Stimulated activated memory B cell treated with anti-CD40 and anti-IgM and Interleukin-4, amounts not matched to agents 10 μg/mL and 1 μg/mL and 100 μg/mL, for 72 hours (primary cell): Measurements from ENCODE around the gene SLC25A29.
"Not testable (repeated sequence)": the region's sequence is repeated elsewhere in the genome, so short reads cannot be mapped to it uniquely, and the experiment has no call there.

ENCODE experiments used
- ATAC-seq: fragments of 150-1000 bp; cut with Tn5 transposase; 2 replicates; pipeline ENCODE4 v1.10.0; 2021
- H3K27ac Mint-ChIP-seq: one replicate; pipeline ENCODE4 v1.8.0; 2022; ENCODE audit warnings: mild to moderate bottlenecking, mixed read lengths
- H3K27me3 Mint-ChIP-seq: one replicate; pipeline ENCODE4 v1.8.0; 2022; ENCODE audit warnings: mixed read lengths
- H3K36me3 Mint-ChIP-seq: one replicate; pipeline ENCODE4 v1.8.0; 2022; ENCODE audit warnings: mixed read lengths
- H3K4me1 Mint-ChIP-seq: one replicate; pipeline ENCODE4 v1.8.0; 2022; ENCODE audit warnings: mixed read lengths
- H3K4me3 Mint-ChIP-seq: one replicate; pipeline ENCODE4 v1.8.0; 2022; ENCODE audit warnings: mild to moderate bottlenecking, moderate library complexity, mixed read lengths
- H3K9me3 Mint-ChIP-seq: one replicate; pipeline ENCODE4 v1.8.0; 2022; ENCODE audit warnings: mixed read lengths

Gene SLC25A29

DNA sequence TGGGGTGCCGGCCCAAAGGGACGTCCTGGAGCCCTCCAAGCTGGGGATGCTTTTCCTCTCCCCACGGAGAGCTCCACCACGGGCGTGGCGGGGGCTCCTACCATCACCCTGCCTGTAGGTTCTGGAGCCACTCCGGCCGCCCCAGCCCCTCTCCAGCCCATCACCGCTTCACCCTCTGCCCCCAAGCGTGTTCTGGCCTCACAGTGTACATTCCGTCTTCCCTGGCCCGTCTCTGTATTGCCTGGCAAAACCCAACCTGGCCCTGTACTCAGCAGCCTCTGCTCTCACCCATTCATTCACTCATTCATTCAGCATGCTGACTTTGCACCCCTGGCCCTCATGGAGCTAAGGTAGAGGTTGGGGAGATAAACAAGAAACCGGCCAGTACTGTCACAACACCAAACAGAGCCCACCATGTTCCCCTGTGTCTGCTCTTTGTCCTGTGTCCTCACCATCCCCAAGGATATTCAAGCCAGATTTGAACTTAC is 20.3 kb downstream of the SLC25A29 start:
- Mint-ChIP-seq H3K4me3 (peak overlapping the region; percentile 82), H3K4me1 (peaks cover 31% of the 10 kb centered on the region), H3K36me3 (no peaks in the 10 kb centered on the region), H3K27me3 (no peaks in the 10 kb centered on the region), H3K27ac (peak overlapping the region; percentile 77), H3K9me3 (no peaks in the 10 kb centered on the region)
- ATAC-seq, result no peak

DNA sequence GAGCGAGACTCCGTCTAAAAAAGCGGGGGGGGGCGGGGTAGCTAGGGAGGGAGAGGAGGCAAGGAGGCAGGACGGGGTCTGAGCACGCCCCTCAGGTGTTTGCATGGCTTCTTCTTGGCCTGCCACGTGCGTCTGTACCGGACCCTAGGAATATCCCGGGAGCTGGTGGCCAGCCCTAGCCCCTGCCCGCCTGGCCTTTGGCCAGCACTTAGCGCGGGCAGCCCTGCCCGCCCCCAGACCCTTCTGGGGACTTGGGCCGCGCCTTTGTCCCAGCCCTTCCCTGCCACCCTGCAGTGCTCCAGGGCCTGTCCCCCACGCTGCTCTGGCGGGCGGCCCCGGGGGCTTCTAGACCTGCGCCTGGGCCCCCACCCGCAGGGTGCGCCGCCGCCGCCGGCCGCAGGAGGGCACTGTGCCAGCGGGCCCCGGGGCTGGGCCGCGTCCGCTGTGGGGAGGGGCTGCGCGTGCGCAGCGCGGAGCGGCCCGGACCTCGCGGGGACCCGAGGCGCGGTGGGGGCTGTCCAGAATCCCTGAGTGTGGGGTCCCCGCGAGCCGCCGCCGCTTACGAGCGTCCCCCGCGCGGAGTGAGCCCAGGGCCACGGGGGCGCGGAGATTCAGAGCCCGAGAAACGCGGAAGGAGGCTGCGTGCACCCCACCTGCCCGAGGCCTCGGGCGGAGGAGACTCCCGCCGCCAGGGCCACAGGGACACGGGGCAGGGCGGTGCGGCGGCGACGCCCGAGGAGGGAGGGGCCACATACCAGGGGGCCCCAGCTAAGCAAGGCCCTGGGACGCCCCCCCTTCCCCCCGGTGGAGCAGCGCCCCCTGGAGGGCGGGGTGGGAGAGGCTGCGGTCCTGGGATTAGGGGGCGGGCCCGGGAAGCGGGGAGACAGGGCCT is 21.0 kb downstream of the SLC25A29 start:
- Mint-ChIP-seq H3K27me3 (no peaks in the 10 kb centered on the region), H3K9me3 (no peaks in the 10 kb centered on the region), H3K27ac (peak overlapping the region; percentile 77), H3K4me1 (peaks cover 25% of the 10 kb centered on the region), H3K36me3 (no peaks in the 10 kb centered on the region), H3K4me3 (peak overlapping the region; percentile 82)
- ATAC-seq, result peak; percentile 93

DNA sequence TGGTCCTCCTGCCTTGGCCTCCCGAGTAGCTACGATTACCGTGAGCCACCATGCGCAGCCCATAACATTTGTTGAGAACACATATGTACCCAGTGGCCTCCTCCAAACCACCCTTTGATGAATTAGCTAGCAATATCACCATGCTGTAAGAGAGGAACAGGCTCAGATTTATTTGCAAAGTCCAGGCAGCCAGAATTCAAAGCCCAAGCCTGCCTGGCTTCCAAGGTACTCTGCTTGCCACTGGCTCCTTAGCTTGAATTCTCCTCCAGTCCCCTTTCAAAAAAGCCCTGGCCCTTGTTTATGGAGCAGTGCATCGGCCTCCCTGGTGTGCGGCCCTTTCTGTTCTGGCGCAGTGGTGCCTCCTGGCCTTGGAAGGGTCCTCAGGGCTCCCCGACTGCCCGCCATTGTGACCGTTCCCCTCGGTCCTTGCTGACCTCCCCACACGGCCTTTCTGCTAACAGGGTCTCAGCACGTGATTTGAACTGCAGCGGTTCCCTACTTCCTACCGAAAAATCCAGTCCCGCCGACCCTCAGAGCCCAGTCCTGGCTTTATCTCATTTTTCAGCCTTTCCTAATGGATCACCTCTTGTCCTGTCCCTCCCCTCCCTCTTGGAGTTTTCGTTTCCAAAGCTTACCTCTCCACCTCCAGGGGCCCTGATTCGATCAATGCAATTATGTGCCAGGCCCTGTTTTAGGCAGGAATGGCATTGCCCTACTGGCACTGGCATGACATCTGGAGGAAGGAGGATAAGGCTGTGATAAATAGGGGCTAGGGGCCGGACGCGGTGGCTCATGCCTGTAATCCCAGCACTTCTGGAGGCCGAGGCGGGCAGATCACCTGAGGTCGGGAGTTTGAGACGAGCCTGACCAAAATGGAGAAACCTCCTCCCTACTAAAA is 22.0 kb downstream of the SLC25A29 start:
- no peaks in the 10 kb centered on the region for H3K9me3 Mint-ChIP-seq
- no peak for ATAC-seq
- H3K27ac Mint-ChIP-seq, result peak overlapping the region; percentile 77
- H3K4me1 Mint-ChIP-seq, result peaks cover 21% of the 10 kb centered on the region
- peak overlapping the region; percentile 82 for H3K4me3 Mint-ChIP-seq
- H3K27me3 Mint-ChIP-seq, result no peaks in the 10 kb centered on the region
- H3K36me3 Mint-ChIP-seq, result peaks cover 6% of the 10 kb centered on the region

DNA sequence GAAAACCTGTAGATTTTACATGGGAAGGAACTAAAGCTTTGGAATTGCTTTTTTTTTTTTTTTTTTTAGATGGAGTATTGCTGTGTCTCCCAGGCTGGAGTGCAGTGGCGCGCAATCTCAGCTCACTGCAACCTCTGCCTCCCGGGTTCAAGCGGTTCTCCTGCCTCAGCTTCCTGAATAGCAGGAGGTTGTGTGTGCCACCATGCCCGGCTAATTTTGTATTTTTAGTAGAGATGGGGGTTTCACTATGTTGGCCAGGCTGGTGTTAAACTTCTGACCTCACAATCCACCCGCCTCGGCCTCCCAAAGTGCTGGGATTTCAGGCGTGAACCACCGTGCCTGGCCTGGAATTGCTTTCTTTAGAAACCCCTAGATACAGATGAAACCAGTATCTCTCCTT is 22.8 kb downstream of the SLC25A29 start:
- not testable (repeated sequence) for H3K27me3 Mint-ChIP-seq, H3K27ac Mint-ChIP-seq, H3K4me3 Mint-ChIP-seq, H3K36me3 Mint-ChIP-seq, ATAC-seq, H3K9me3 Mint-ChIP-seq
- peaks cover 28% of the 10 kb centered on the region for H3K4me1 Mint-ChIP-seq

DNA sequence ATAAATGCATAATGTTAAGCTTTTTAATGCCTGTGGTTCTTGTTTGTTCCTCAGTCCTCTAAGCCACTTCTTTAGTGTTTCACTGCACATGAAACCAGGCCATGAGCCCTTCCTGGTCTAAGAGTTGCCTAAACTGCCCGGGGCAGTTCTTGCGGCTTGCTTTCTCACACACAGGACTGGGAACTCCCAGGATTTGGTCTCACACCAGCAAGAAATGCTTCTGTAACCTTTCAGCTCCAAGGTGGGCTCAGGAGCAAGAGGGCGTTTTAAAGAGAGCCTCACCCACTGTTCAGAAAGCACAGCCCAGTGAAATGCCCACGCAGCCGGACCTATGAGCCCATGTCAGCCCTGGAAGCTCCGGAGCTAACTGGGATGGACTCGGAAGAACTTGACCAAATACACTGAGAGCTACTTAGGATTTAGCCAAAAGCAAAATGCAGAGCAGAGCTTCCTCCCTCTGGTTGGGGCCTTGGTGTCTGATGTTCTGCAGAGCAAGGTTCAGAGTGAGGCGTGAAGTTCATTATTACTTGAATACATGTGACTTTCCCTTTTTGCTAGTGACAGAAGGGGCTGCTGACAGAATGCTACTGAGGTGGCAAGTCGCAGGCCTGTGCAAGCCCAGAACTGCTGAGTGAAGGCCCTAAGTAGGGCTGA is 23.4 kb downstream of the SLC25A29 start:
- H3K4me3 Mint-ChIP-seq, result no peak overlapping the region
- peaks cover 31% of the 10 kb centered on the region for H3K4me1 Mint-ChIP-seq
- ATAC-seq, result no peak
- H3K36me3 Mint-ChIP-seq, result peaks cover 6% of the 10 kb centered on the region
- H3K27me3 Mint-ChIP-seq, result no peaks in the 10 kb centered on the region
- H3K9me3 Mint-ChIP-seq, result no peaks in the 10 kb centered on the region
- H3K27ac Mint-ChIP-seq, result no peak overlapping the region

DNA sequence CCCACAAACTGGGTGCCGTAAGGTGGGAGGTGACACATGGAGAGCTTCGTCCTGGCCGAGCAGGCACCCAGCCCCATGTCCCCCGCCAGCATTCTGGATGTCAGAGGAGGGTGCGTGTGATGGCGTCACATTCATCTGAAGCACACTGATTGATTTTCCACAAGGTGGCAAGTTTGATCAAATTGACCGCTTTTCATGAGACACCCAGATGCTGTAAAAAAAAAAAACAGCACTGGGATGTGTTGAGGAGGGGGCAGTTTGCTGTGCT is 24.2 kb downstream of the SLC25A29 start:
- no peaks in the 10 kb centered on the region for H3K9me3 Mint-ChIP-seq
- no peak overlapping the region for H3K4me3 Mint-ChIP-seq
- peaks cover 6% of the 10 kb centered on the region for H3K36me3 Mint-ChIP-seq
- H3K27ac Mint-ChIP-seq, result no peak overlapping the region
- H3K27me3 Mint-ChIP-seq, result no peaks in the 10 kb centered on the region
- no peak for ATAC-seq
- peaks cover 31% of the 10 kb centered on the region for H3K4me1 Mint-ChIP-seq

DNA sequence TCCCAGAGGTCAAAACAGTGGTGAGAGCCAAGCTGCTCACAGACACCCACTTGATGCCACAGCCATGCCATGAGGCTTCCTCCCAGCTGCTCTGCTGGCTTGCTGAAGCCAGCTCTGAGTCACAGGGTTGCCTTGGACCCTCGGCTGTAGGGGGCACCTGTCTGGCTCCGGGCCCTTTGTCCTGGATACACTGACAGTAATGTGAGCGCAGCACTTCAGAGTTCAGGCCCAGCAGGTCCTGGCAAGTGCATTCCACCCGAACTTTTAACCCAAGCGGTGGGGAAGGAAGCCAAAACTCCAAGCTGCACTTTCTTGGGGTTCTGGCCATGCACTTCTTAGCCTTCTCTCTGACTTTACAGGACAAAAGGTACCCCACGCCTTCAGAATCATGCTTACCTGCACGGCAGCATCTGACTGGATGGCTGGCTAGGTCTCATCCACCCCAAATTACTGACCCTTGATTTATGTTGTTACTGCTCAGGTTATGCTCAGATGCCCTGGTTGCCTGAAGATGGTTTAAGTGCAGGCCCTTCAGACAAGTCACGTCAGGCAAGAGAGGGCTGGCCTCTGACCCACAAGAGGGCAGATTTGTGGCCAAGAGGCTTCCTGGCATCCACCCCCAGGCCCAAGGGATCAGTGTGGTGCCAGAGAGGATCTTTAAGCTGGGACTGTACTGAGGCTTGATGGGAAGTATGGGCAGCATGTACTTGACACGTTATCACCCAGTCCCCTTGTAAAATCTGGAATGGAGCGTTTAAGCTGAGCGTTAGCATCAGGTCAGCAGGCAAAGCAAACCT is 24.8 kb downstream of the SLC25A29 start:
- H3K27ac Mint-ChIP-seq, result no peak overlapping the region
- peaks cover 31% of the 10 kb centered on the region for H3K4me1 Mint-ChIP-seq
- H3K36me3 Mint-ChIP-seq, result peaks cover 6% of the 10 kb centered on the region
- no peaks in the 10 kb centered on the region for H3K9me3 Mint-ChIP-seq
- no peak overlapping the region for H3K4me3 Mint-ChIP-seq
- no peak for ATAC-seq
- H3K27me3 Mint-ChIP-seq, result no peaks in the 10 kb centered on the region

DNA sequence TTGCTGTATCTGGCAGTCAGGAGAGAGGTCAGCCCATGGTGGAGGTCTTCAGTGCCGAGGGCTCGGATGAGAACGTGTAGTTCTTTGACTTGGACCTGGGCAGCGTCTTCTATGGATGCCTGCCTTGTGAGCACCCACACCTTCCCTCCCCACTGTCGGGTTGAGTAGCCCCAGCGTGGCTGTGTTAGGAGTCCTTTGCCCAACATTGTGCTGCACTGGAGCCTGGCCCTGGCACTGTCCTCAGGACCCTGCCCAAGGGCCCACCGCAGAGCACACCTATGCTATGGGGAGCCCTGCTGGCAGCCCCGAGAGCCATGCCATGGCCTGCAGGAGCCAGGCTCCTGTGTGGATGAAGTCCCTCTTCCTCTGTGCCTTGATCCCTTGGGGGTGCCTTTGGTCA is 26.7 kb downstream of the SLC25A29 start:
- Mint-ChIP-seq H3K9me3 (no peaks in the 10 kb centered on the region), H3K27ac (no peak overlapping the region), H3K27me3 (no peaks in the 10 kb centered on the region), H3K4me3 (no peak overlapping the region), H3K4me1 (peaks cover 35% of the 10 kb centered on the region), H3K36me3 (peaks cover 16% of the 10 kb centered on the region)
- no peak for ATAC-seq

DNA sequence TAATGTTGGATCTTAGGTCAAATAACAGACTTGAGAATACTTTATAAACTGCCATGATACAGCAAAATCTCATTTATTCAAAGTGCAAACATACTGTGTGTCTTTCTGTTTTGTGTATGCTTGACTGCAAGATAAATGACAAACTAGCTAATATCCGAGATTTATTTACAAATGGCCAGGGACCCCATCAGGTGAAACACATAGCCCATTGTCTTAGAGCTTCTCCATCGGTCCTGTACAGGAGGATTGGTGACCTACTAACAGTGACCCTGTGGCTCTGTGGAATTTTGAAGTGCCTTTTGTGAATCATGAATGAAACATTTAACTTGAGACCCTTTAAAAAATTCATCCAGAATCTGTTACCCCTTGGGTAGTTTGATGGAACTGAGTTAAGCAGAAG is 27.1 kb downstream of the SLC25A29 start:
- peaks cover 16% of the 10 kb centered on the region for H3K36me3 Mint-ChIP-seq
- H3K27me3 Mint-ChIP-seq, result no peaks in the 10 kb centered on the region
- H3K9me3 Mint-ChIP-seq, result no peaks in the 10 kb centered on the region
- H3K27ac Mint-ChIP-seq, result no peak overlapping the region
- H3K4me1 Mint-ChIP-seq, result peaks cover 35% of the 10 kb centered on the region
- no peak overlapping the region for H3K4me3 Mint-ChIP-seq
- no peak for ATAC-seq

DNA sequence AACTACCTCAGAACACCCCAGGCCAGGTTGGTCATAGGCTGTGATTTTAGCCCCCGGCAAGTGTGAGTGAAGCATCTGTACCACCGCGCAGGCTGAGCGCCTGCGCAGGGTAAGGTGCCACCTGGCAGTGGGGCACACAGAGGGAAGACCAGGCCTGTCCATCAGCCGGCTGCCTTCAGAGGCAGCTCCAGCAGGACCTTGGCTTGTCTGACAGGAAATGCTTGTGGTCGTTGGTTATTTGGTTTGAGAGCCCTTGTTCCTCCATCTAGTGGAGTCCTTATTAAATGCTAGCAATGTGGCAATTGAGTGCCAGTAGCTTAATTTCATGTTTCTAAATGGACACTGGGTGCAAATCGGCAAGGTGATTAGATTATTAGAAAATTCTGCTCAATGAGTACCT is 27.5 kb downstream of the SLC25A29 start:
- Mint-ChIP-seq H3K4me3 (no peak overlapping the region), H3K9me3 (no peaks in the 10 kb centered on the region), H3K27me3 (no peaks in the 10 kb centered on the region), H3K4me1 (peaks cover 38% of the 10 kb centered on the region), H3K27ac (no peak overlapping the region), H3K36me3 (peaks cover 16% of the 10 kb centered on the region)
- peak; percentile 45 for ATAC-seq

DNA sequence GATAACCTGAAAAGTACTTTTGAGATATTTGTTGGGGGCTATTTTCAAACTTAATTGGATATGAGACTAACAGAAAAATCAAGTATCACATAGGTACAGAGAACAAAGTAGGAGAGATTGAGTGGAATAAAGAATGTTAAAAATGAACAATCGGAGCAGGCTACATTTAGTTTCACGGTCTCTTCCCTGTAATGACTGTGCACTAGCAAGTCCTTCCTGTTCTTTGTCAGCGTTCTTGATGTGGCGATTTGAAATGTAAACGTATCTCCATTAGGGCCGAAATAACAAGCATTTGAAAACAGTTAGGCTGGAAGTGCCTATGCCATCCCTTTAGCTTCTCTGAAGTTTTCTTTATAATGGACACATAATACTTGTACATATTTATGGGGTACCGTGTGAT is 31.0 kb downstream of the SLC25A29 start:
- Mint-ChIP-seq H3K36me3 (peaks cover 16% of the 10 kb centered on the region), H3K9me3 (no peaks in the 10 kb centered on the region), H3K4me1 (peaks cover 38% of the 10 kb centered on the region), H3K27me3 (no peaks in the 10 kb centered on the region), H3K27ac (peak overlapping the region; percentile 66), H3K4me3 (no peak overlapping the region)
- ATAC-seq, result no peak

DNA sequence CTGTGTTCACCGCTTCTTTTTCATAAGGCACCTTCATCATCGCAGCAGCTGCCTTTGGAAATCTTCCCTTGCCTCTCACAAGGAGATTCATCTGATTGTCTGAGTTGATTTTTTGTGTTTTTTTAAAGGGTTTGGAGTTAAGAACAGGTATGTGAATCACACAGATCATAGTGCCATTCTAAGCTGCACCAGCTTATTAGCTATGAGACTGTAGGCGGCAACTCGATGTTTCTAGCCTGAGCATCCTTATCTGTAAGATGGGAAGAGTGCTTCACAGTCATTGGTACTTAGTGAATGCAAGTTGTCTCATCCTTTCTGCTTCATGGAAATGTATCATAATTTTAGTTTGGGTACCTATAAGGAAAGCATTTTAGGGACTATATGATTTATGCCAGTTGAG is 32.0 kb downstream of the SLC25A29 start:
- Mint-ChIP-seq H3K27me3 (no peaks in the 10 kb centered on the region), H3K27ac (peak overlapping the region; percentile 63)

DNA sequence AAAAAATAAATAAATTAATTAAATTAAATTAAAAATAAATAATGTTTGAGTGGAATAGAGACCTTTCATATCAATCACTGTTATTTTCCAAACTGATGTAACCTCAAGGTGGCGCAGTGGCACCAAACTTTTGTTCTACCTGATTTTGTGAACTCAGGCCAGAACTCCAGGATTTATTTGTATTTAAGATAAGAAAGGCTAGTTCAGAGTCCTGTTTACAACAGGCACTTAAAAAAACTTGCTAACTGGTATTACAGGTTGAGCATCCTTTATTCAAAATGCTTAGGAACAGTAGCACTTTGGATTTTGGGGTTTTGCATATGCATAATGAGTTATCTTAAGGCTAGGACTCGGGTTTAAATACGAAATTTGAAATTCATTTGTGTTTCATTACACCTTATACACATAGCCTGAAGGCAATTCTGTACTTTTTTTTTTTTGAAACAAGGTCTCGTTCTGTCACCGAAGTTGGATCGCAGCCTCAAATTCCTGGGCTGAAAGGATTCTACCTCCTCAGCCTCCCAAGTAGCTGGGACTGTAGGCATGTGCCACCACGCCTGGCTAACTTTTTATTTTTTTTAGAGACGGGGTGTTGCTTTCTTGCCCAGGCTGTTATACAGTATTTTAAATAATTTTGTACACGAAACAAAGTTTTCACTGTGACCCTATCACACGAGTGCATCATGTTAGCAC is 34.9 kb downstream of the SLC25A29 start:
- Mint-ChIP-seq H3K4me1 (peaks cover 44% of the 10 kb centered on the region), H3K4me3 (no peak overlapping the region), H3K36me3 (peaks cover 18% of the 10 kb centered on the region), H3K27me3 (no peaks in the 10 kb centered on the region), H3K27ac (no peak overlapping the region), H3K9me3 (no peaks in the 10 kb centered on the region)
- ATAC-seq, result no peak

More for the DNA sequence above, 32.0 kb downstream of the SLC25A29 start:
- Mint-ChIP-seq H3K9me3 (no peaks in the 10 kb centered on the region), H3K4me3 (no peak overlapping the region), H3K4me1 (peaks cover 34% of the 10 kb centered on the region), H3K36me3 (peaks cover 10% of the 10 kb centered on the region)
- no peak for ATAC-seq

DNA sequence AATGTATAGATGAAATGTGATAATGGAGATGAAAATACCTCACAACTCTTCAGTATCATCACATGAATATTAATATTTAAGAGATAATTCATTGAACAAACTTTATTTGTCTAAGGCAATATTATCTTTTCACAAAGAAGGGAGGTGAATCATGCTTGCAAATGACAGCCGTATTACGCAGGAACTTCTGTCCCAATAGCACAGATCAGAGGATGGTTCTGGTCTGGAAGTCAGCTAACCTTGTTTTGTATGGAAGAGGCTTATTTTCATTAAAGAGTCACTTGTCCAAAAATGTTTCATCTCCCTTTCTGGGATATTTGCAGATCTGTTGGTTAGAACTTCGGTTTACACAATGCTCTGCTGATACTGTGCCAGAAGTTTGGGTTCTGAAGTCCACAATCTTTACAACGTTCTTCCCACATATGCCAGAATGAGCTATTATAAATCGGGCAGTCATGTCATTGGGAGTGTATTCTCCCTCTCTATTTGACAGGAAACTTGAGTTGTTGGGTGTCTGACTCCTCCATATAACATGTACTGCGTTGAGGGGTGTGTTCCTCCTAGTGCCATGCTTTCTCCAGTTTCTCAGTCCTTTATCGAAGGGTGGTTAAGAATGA is 37.5 kb downstream of the SLC25A29 start:
- H3K27me3 Mint-ChIP-seq, result no peaks in the 10 kb centered on the region
- no peak overlapping the region for H3K4me3 Mint-ChIP-seq
- no peaks in the 10 kb centered on the region for H3K9me3 Mint-ChIP-seq
- peaks cover 45% of the 10 kb centered on the region for H3K4me1 Mint-ChIP-seq
- ATAC-seq, result no peak
- no peak overlapping the region for H3K27ac Mint-ChIP-seq
- H3K36me3 Mint-ChIP-seq, result peaks cover 28% of the 10 kb centered on the region
